NCI-H2029 treated with DMSO at 0.1 percent for 48 hours (cell line): Measurements from ENCODE around the gene NXPE4.

Source experiments
- DNase-seq: peaks from one replicate; lab custom pipeline; 2025; lab: John Stamatoyannopoulos, UW

NXPE4 gene

DNA sequence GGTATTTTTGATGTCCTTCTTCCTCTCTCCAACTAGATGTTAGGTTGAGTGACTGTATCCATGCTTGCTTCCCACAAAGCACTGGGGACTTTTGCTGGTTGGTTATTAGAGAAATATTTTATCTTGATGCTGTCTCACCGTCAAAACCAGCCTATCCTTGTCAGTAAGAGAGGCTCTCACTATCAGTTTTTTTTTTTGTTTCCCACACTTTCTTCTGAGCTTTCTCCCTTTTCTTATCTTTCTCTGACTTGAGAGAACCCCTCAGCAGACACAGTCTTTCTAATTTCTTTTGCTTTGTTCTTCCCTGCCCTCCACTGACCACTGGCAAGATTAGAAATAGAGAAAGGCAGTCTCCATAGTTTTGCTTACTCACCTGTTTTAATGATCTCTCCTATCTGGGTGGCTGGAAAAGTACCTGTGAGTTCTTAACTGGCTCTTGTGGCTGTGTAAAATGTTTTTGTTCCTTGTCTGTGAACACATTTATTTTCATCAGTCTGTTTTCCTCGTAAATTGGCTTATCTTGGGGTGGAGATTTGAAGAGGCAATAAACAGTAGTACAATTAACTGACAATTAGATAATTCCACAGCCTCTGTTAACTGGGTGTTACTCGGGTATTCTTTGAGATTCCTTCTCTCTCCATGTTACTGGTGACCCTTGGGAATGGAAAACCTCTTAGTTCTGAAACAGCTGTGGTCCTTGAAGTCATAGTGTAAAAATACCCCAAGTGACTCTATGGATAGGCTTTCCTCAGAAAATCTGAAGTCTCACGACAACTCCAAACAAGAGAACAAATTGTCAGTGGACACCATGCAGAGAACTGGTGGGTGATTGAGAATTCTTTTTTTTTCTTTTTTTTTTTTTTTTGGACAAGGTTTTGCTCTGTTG is 35.9 kb downstream of the NXPE4 start, which contains the start of gene NXPE1:
NXPE1 (minus strand) TSS at position 457 of the 886 bp plus-strand sequence. CDS start 8,680 bp downstream, outside the sequence.
- no peak for DNase-seq

DNA sequence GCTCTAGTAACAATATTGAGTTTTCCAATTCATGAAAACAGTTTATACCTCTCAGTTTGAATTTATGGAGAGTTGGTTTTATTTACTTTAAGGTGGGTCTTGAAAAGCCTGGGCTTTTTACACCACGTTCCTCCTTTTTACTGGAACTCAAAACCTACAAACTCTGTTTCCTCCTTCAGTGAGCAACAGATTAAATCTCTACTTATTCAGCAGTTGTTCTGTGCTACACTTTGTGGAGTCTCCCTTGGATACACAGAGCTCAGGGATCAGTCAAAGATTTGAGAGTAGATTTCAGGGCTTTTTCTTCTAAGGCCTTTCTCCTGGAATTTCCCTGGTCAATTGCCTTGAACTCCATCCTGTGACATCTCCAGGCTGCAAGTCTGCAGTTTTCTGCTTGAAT is 39.5 kb downstream of the NXPE4 start:
- no peak for DNase-seq

DNA sequence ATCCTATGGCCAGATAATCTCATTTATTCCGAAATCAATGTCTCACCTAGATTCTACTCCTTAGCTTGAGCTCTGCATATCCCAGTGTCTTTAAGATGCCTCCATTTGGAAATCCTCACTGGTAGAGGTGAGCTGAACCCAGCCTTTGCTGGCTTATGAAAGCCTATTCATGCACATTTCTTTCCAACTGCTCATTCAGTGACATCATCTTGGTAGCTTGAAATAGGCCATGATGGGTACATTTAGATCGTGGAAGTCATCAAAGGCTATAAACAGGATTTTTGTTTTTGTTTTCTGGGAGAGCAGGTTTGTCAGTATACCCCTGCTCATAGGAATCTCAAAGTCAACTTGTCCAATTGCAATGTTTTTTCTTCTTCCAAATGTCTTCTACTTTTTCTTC is 41.9 kb downstream of the NXPE4 start:
- no peak for DNase-seq

DNA sequence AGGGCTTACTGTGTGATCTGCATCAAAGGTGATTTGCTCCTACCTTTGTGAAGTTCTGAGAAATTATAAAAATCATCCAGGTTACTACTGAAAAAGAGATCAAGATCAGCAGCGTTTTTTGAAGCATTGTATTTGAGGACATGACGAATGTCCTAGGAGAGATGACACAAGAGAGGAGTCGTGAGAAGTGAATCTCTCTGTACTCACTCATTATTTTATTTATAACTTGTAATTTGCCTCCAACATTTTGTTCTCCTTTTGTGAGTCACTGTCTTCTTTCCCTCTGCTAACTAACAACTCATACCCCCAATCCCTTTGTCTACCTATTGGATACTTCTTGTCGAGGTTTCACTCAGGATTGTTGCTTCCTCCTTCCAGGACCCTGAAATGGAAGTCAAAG is 44.5 kb downstream of the NXPE4 start:
- no peak for DNase-seq

DNA sequence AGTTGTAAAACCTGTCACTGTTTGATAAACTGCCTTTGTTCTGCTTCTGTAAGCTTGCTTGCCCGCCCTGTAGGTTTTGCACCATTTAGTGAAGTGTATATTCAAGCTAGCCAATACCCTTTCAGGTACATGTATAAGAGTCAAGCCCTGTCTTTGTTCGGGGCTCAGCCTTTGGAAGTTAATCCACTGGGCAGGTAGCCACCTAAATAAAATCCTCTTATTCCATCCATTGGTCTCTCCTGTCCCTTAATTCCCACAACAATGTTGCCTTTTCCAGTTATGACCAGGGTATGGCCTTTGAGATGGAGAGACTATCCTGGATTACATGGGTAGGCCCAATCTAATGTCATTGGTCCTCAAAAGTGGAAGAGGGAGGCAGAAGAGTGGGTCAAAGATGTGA is 69.9 kb downstream of the NXPE4 start:
- DNase-seq, result no peak

DNA sequence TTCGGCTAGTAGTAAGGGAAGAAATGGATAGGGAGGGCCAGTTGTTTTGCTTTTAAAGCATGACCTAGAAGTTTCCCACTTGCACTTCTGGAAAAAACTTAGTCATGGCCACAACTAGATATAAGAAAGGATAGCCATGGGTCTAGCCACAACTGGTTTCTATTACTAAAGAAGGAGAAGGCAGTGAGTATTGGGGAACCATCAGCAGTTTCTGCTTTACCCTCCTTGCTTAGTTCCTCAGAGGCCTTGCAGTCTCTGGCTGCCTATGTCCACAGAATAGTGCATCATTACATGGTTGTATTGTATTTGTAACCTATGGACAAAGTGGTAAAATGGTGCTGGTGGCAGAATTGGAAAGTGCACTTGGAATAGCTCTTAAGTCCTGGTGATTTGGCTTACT is 71.5 kb downstream of the NXPE4 start:
- no peak for DNase-seq

DNA sequence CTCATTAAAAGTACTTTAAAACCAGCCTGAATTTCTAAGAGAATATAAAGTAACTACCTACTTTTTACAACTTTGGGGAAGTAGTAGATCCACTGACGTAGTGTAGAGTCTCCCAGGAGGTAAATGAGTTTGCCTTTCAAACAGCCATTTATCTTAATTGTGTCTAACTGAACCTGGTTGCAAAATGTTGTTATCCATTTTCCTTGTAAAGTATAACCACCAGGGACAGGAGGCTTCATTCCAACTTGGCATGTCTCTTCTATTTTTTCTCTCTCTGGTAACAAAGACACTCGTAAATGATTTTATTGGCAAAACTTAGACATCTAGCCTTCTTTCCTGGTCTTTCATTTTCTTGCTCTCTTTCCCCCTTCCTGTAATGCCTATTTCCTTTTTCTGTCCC is 72.8 kb downstream of the NXPE4 start:
- DNase-seq, result no peak
